CD14-positive monocyte (primary cell): ENCODE results near the gene KMT2A. TPM values are rescaled to one million over a fixed set of nuclear protein-coding genes. Genes with fewer than 3 reads are reported as not detected.

Experiments
- DNase-seq, 3 donors: peaks; one replicate each; pipeline ENCODE4 v3.0.0-alpha.2; 2011 to 2022
- H2AFZ ChIP-seq: 2 replicates; pipeline ENCODE4 v1.6.0; 2012; ENCODE audit warnings: mild to moderate bottlenecking, low read depth, low read length, inconsistent platforms; ENCODE audit not compliant: insufficient read depth, poor library complexity, severe bottlenecking
- H3K27ac ChIP-seq, 2 donors: 1 replicate in 1 of 2; 2 replicates in 1 of 2; pipeline ENCODE4 v1.5.1; 2012 to 2013; ENCODE audit warnings: low read length in 2 of 2, control low read depth in 1 of 2, inconsistent platforms in 1 of 2, low read depth in 1 of 2, mild to moderate bottlenecking in 1 of 2
- H3K27me3 ChIP-seq, 2 donors: one replicate each; pipeline versions ENCODE4 v1.6.0 to v1.6.1; 2011 to 2013; ENCODE audit warnings: low read length in 2 of 2; ENCODE audit not compliant: control insufficient read depth in 2 of 2, insufficient read depth in 2 of 2
- H3K36me3 ChIP-seq, 2 donors: replicated peaks in 1 of 2; 1 replicate in 1 of 2; 2 replicates in 1 of 2; pipeline versions ENCODE4 v1.5.1 to v1.6.1; 2012 to 2013; ENCODE audit warnings: low read length in 2 of 2, control low read depth in 1 of 2, inconsistent platforms in 1 of 2, mild to moderate bottlenecking in 1 of 2; ENCODE audit not compliant: insufficient read depth in 2 of 2, control insufficient read depth in 1 of 2
- H3K4me1 ChIP-seq, 2 donors: 1 replicate in 1 of 2; 2 replicates in 1 of 2; pipeline versions ENCODE4 v1.5.1 to v1.6.1; 2012 to 2013; ENCODE audit warnings: low read length in 2 of 2, control low read depth in 1 of 2, inconsistent platforms in 1 of 2, mild to moderate bottlenecking in 1 of 2, moderate library complexity in 1 of 2; ENCODE audit not compliant: insufficient read depth in 2 of 2, control insufficient read depth in 1 of 2
- H3K4me2 ChIP-seq: replicated peaks from 2 replicates; pipeline ENCODE3; 2012; ENCODE audit warnings: low read length, moderate library complexity, mild to moderate bottlenecking; ENCODE audit not compliant: poor library complexity, severe bottlenecking; ENCODE audit errors: extremely low read depth
- H3K4me3 ChIP-seq, 3 experiments: fragments of 200-600 bp in 1 of 3; sonication (generic) in 1 of 3; replicated peaks in 1 of 3; 1 replicate in 2 of 3; 2 replicates in 1 of 3; pipeline ENCODE4 v1.5.1; 2011 to 2013; ENCODE audit warnings: low read length in 3 of 3, mild to moderate bottlenecking in 3 of 3, control low read depth in 2 of 3, low read depth in 2 of 3, inconsistent platforms in 1 of 3, moderate library complexity in 1 of 3
- H3K79me2 ChIP-seq: 2 replicates; pipeline ENCODE4 v1.6.0; 2012; ENCODE audit warnings: mild to moderate bottlenecking, control low read depth, inconsistent platforms, low read length, moderate library complexity; ENCODE audit not compliant: insufficient read depth
- H3K9ac ChIP-seq: 2 replicates; pipeline ENCODE4 v1.6.0; 2017; ENCODE audit warnings: low read length, mild to moderate bottlenecking; ENCODE audit not compliant: insufficient read depth, poor library complexity, severe bottlenecking
- H3K9me3 ChIP-seq, 2 donors: replicated peaks in 1 of 2; 1 replicate in 1 of 2; 2 replicates in 1 of 2; pipeline versions ENCODE4 v1.5.1 to v1.6.1; 2012 to 2013; ENCODE audit warnings: low read length in 2 of 2, control low read depth in 1 of 2; ENCODE audit not compliant: control insufficient read depth in 1 of 2, insufficient read depth in 1 of 2
- H4K20me1 ChIP-seq: 2 replicates; pipeline ENCODE4 v1.6.0; 2012; ENCODE audit warnings: mild to moderate bottlenecking, low read length, control low read depth, moderate library complexity; ENCODE audit not compliant: insufficient read depth
- H3K27ac Mint-ChIP-seq, 7 donors: one replicate each; pipeline ENCODE4 v1.8.0; 2020; ENCODE audit warnings: mild to moderate bottlenecking in 7 of 7, mixed read lengths in 7 of 7, moderate library complexity in 6 of 7, inconsistent platforms in 2 of 7
- H3K27me3 Mint-ChIP-seq, 3 donors: one replicate each; pipeline ENCODE4 v1.8.0; 2021 to 2022; ENCODE audit warnings: low read depth in 3 of 3, mild to moderate bottlenecking in 3 of 3, mixed read lengths in 3 of 3, moderate library complexity in 3 of 3, inconsistent platforms in 1 of 3
- H3K36me3 Mint-ChIP-seq, 2 donors: one replicate each; pipeline ENCODE4 v1.8.0; 2020; ENCODE audit warnings: mixed read lengths in 2 of 2, inconsistent platforms in 1 of 2, mild to moderate bottlenecking in 1 of 2
- H3K4me1 Mint-ChIP-seq: one replicate; pipeline ENCODE4 v1.8.0; 2020; ENCODE audit warnings: mild to moderate bottlenecking, mixed read lengths
- H3K4me3 Mint-ChIP-seq, 2 donors: one replicate each; pipeline ENCODE4 v1.8.0; 2020; ENCODE audit warnings: mild to moderate bottlenecking in 2 of 2, mixed read lengths in 2 of 2, moderate library complexity in 1 of 2
- H3K9me3 Mint-ChIP-seq, 7 donors: one replicate each; pipeline ENCODE4 v1.8.0; 2020 to 2022; ENCODE audit warnings: mixed read lengths in 7 of 7, mild to moderate bottlenecking in 6 of 7, moderate library complexity in 6 of 7, inconsistent platforms in 2 of 7
- WGBS: methylation state at CpG from one replicate; pipeline ENCODE4 v1.1.5; 2013; ENCODE audit warnings: missing lambda C conversion rate; ENCODE audit not compliant: insufficient coverage; 5-methylcytosine and 5-hydroxymethylcytosine counted together
- intact Hi-C, 2 donors: fragments of 100-400 bp; cut with micrococcal nuclease; formaldehyde crosslinking; loops; one replicate each; pipeline versions ENCODE4 v1.15.0 to v1.15.1; 2023
- polyA plus RNA-seq, 3 donors: library from polyadenylated mRNA; depleted of rRNA in 1 of 3; unstranded in 2 of 3; stranded (reverse) in 1 of 3; fragments of 300-500 nt in 2 of 3; fragments of >200 nt in 1 of 3; fragmentation: Illumina TruSeq in 2 of 3; gene quantifications; 1 replicate in 2 of 3; 2 replicates in 1 of 3; pipeline ENCODE4 v1.2.3, GENCODE V29; 2012 to 2021
- TF ChIP-seq, protein P1 (sequence below): fragments of 200-600 bp; IDR thresholded peaks from one replicate; pipeline ENCODE4 v1.8.0; 2022; ENCODE audit warnings: antibody characterized with exemption, mild to moderate bottlenecking

The KMT2A gene
- polyA plus RNA-seq, 3 donors, result 3.3 to 21.7 (median 3.5) TPM

DNA sequence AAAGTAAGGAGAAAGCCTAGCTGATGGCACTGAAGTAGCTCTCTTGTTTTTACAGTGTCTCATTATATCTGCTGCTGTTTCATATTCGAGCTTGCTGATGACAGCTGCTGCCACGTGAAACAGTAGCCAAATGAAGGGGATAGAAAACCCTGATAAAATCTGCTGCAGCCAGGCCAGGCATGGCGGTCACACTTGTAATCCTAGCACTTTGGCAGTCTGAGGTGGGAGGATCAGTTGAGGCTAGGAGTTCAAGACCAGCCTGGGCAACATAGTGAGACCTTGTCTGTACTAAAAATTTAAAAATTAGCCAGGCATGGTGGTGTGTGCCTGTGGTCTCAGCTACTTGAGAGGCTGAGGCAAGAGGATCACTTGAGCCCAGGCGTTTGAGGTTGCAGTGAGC, 116.0 kb downstream of the KMT2A start:
- Histone ChIP-seq H3K36me3 (peaks cover 18 to 48% of the 10 kb centered on the region in 2 donors), H3K4me2 (no peak overlapping the region), H3K27ac (no peak overlapping the region), H2AFZ (no peak overlapping the region), H3K9ac (no peak overlapping the region), H3K9me3 (no peaks in the 10 kb centered on the region), H3K4me1 (no peaks in the 10 kb centered on the region), H4K20me1 (no peaks in the 10 kb centered on the region), H3K27me3 (no peaks in the 10 kb centered on the region), H3K79me2 (no peaks in the 10 kb centered on the region), H3K4me3 (no peak overlapping the region)
- intact Hi-C loops, result no loop called here
- WGBS, result 92% methylated on average over 4 of the region's 4 CpGs
- Mint-ChIP-seq H3K27ac (no peak overlapping the region), H3K4me1 (no peaks in the 10 kb centered on the region), H3K9me3 (no peaks in the 10 kb centered on the region), H3K36me3 (peaks cover 34 to 46% of the 10 kb centered on the region in 2 donors), H3K4me3 (no peak overlapping the region), H3K27me3 (peaks cover 0 to 1% (median 0%) of the 10 kb centered on the region in 3 donors)
- TF ChIP-seq, protein P1, sequence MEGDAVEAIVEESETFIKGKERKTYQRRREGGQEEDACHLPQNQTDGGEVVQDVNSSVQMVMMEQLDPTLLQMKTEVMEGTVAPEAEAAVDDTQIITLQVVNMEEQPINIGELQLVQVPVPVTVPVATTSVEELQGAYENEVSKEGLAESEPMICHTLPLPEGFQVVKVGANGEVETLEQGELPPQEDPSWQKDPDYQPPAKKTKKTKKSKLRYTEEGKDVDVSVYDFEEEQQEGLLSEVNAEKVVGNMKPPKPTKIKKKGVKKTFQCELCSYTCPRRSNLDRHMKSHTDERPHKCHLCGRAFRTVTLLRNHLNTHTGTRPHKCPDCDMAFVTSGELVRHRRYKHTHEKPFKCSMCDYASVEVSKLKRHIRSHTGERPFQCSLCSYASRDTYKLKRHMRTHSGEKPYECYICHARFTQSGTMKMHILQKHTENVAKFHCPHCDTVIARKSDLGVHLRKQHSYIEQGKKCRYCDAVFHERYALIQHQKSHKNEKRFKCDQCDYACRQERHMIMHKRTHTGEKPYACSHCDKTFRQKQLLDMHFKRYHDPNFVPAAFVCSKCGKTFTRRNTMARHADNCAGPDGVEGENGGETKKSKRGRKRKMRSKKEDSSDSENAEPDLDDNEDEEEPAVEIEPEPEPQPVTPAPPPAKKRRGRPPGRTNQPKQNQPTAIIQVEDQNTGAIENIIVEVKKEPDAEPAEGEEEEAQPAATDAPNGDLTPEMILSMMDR, result no peak
- DNase-seq, result no peak

GRCh38 chr11:118560806-118561205, 124.5 kb downstream of the KMT2A start:
- WGBS, result 97% methylated on average over 3 of the region's 4 CpGs
- TF ChIP-seq, protein P1, result no peak
- H3K4me1 Mint-ChIP-seq, result peaks cover 8% of the 10 kb centered on the region
- peaks cover 18 to 24% of the 10 kb centered on the region in 2 donors for H3K36me3 Mint-ChIP-seq
- Histone ChIP-seq H3K27ac (no peak overlapping the region), H3K4me1 (peaks cover 4 to 6% of the 10 kb centered on the region in 2 donors), H3K79me2 (no peaks in the 10 kb centered on the region), H3K9me3 (no peaks in the 10 kb centered on the region), H3K9ac (no peak overlapping the region), H3K4me3 (no peak overlapping the region), H4K20me1 (no peaks in the 10 kb centered on the region), H3K4me2 (no peak overlapping the region), H3K27me3 (no peaks in the 10 kb centered on the region), H2AFZ (no peak overlapping the region), H3K36me3 (peaks cover 2 to 17% of the 10 kb centered on the region in 2 donors)
- no peak overlapping the region for H3K4me3 Mint-ChIP-seq
- no peak for DNase-seq
- peaks cover 0 to 2% (median 2%) of the 10 kb centered on the region in 3 donors for H3K27me3 Mint-ChIP-seq
- H3K27ac Mint-ChIP-seq, result no peak overlapping the region
- intact Hi-C loops, result no loop called here
- H3K9me3 Mint-ChIP-seq, result no peaks in the 10 kb centered on the region
